Measurements from ENCODE around the gene CHCHD6.

DNA sequence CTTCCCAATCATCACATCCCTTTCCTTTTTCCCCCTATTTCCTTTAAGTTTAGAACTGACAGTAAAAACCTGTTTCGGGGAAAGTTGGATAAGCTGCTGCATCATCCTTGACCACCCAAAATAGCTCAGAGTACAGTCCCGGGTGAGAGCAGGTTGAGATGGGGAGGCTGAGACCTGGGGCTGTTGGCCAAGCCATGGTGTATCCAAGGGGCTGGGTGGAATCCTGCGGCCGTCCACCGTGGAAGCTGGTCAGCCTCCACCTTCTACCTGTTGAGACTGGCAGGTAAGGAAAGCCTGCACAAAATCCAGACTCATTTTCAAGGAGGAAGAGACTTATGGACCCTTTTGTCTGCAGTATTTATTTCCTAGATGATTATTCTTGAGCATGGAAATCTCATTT lies 150.6 kb downstream of the CHCHD6 start:
- TF ChIP-seq, protein P1, sequence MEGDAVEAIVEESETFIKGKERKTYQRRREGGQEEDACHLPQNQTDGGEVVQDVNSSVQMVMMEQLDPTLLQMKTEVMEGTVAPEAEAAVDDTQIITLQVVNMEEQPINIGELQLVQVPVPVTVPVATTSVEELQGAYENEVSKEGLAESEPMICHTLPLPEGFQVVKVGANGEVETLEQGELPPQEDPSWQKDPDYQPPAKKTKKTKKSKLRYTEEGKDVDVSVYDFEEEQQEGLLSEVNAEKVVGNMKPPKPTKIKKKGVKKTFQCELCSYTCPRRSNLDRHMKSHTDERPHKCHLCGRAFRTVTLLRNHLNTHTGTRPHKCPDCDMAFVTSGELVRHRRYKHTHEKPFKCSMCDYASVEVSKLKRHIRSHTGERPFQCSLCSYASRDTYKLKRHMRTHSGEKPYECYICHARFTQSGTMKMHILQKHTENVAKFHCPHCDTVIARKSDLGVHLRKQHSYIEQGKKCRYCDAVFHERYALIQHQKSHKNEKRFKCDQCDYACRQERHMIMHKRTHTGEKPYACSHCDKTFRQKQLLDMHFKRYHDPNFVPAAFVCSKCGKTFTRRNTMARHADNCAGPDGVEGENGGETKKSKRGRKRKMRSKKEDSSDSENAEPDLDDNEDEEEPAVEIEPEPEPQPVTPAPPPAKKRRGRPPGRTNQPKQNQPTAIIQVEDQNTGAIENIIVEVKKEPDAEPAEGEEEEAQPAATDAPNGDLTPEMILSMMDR (IDR thresholded peaks at IDR 0.05): no peak
- no peak for TF ChIP-seq POLR2A (IDR thresholded peaks at IDR 0.05)

Data from right lobe of liver (tissue), 4 donors.